GM12878 (cell line): ENCODE results near the gene C2orf92. TPM values are rescaled to one million over a fixed set of nuclear protein-coding genes. Genes with fewer than 3 reads are reported as not detected.

ENCODE experiments used
- ATAC-seq: fragments of 200-7000 bp; cut with Tn5 transposase; 3 replicates; pipeline ENCODE4 v1.9.1; 2020; ENCODE audit warnings: mild to moderate bottlenecking, moderate library complexity
- BruUV-seq: library from RNA; stranded (reverse); fragments of 400-500 nt; replicated peaks from 2 replicates; lab custom pipeline; 2021; lab: Mats Ljungman, UMichigan
- CTCF ChIA-PET: fragments of 300-600 bp; sonication (Branson Sonifier 250); formaldehyde crosslinking; extraction: SDS; loops from one replicate; lab custom pipeline; 2021; ENCODE audit warnings: inconsistent platforms; lab: Yijun Ruan, JAX
- POLR2A ChIA-PET: fragments of 350-600 bp; formaldehyde crosslinking; extraction: SDS; loops from one replicate; lab custom pipeline; 2021; ENCODE audit warnings: inconsistent platforms; lab: Charles Lee
- RAD21 ChIA-PET: fragments of 300-600 bp; sonication (Branson Sonifier 250); formaldehyde crosslinking; loops from one replicate; lab custom pipeline; 2023; ENCODE audit warnings: antibody characterized with exemption; ENCODE audit not compliant: unreplicated experiment; lab: Charles Lee
- SMC1A ChIA-PET: fragments of 300-600 bp; sonication (Branson Sonifier 250); formaldehyde crosslinking; loops from one replicate; lab custom pipeline; 2023; ENCODE audit not compliant: unreplicated experiment, uncharacterized antibody; lab: Charles Lee
- DNase-seq: peaks from one replicate; pipeline ENCODE4 v3.0.0-alpha.2; 2011; ENCODE audit warnings: low read depth, low spot score
- FAIRE-seq: peaks from 3 replicates; lab custom pipeline; 2011; peaks lifted over from hg19 to GRCh38; lab: Jason Lieb, UNC
- H2AFZ ChIP-seq: 2 replicates; pipeline ENCODE4 v1.6.0; 2011; ENCODE audit warnings: low read depth, low read length, control low read depth; ENCODE audit not compliant: control insufficient read depth
- H3K27ac ChIP-seq: 2 replicates; pipeline ENCODE4 v1.5.1; 2011; ENCODE audit warnings: control low read depth; ENCODE audit not compliant: control insufficient read depth, insufficient read depth
- H3K27me3 ChIP-seq, 2 experiments: replicated peaks in 1 of 2; 2 replicates each; pipeline versions ENCODE4 v1.6.0 to v1.6.1; 2011; ENCODE audit warnings: low read length in 1 of 2; ENCODE audit not compliant: control insufficient read depth in 2 of 2, insufficient read depth in 2 of 2
- H3K36me3 ChIP-seq, 2 experiments: 2 replicates each; pipeline ENCODE4 v1.5.1; 2011; ENCODE audit warnings: low read length in 1 of 2; ENCODE audit not compliant: control insufficient read depth in 2 of 2, insufficient read depth in 2 of 2
- H3K4me1 ChIP-seq: 2 replicates; pipeline ENCODE4 v1.6.1; 2011; ENCODE audit warnings: mild to moderate bottlenecking, low read length, moderate library complexity, mixed read lengths; ENCODE audit not compliant: control insufficient read depth, insufficient read depth
- H3K4me2 ChIP-seq: 2 replicates; pipeline ENCODE4 v1.6.0; 2011; ENCODE audit warnings: control low read depth; ENCODE audit not compliant: control insufficient read depth, insufficient read depth
- H3K4me3 ChIP-seq: fragments of 200-600 bp; sonication (generic); 2 replicates; pipeline ENCODE4 v1.5.1; 2016
- H3K79me2 ChIP-seq: 2 replicates; pipeline ENCODE4 v1.6.0; 2011; ENCODE audit warnings: low read length; ENCODE audit not compliant: control insufficient read depth, insufficient read depth
- H3K9ac ChIP-seq: 2 replicates; pipeline ENCODE4 v1.8.0; 2011; ENCODE audit warnings: low read length, control low read depth, mixed read lengths; ENCODE audit not compliant: control insufficient read depth, insufficient read depth
- H3K9me3 ChIP-seq: replicated peaks from 3 replicates; pipeline ENCODE4 v1.5.1; 2011; ENCODE audit warnings: mild to moderate bottlenecking, low read length; ENCODE audit not compliant: control insufficient read depth, insufficient read depth
- H4K20me1 ChIP-seq: 2 replicates; pipeline ENCODE4 v1.6.0; 2011; ENCODE audit not compliant: control insufficient read depth, insufficient read depth
- BHLHE40 ChIP-seq, 2 experiments: fragments of 450-650 bp in 1 of 2; IDR thresholded peaks; 2 replicates each; pipeline ENCODE4 v1.6.1; 2011 to 2017; ENCODE audit warnings: low read depth in 2 of 2, borderline replicate concordance in 1 of 2, improper control_type of control experiment in 1 of 2, low read length in 1 of 2, mild to moderate bottlenecking in 1 of 2
- BRCA1 ChIP-seq: IDR thresholded peaks from 2 replicates; pipeline ENCODE4 v1.6.1; 2011; ENCODE audit warnings: low read depth, low read length, improper control_type of control experiment
- CREB1 ChIP-seq: IDR thresholded peaks from 2 replicates; pipeline ENCODE4 v1.6.1; 2012; ENCODE audit warnings: low read depth, mild to moderate bottlenecking, inconsistent platforms
- E2F4 ChIP-seq: IDR thresholded peaks from 2 replicates; pipeline ENCODE4 v1.6.1; 2012; ENCODE audit warnings: low read depth, low read length, improper control_type of control experiment
- FOXM1 ChIP-seq: IDR thresholded peaks from 2 replicates; pipeline ENCODE4 v1.6.1; 2012; ENCODE audit warnings: low read depth, mild to moderate bottlenecking, inconsistent platforms, low read length, moderate library complexity
- KDM1A ChIP-seq: fragments of 200-600 bp; sonication (generic); IDR thresholded peaks from 2 replicates; pipeline ENCODE4 v1.6.1; 2016; ENCODE audit warnings: borderline replicate concordance
- MLLT1 ChIP-seq: fragments of 450-650 bp; IDR thresholded peaks from 2 replicates; pipeline ENCODE4 v1.6.1; 2016; ENCODE audit warnings: mild to moderate bottlenecking
- PAX5 ChIP-seq: IDR thresholded peaks from 2 replicates; pipeline ENCODE4 v1.6.1; 2011; ENCODE audit warnings: low read depth, low read length, borderline replicate concordance
- PAX8 ChIP-seq: fragments of 450-650 bp; IDR thresholded peaks from 2 replicates; pipeline ENCODE4 v1.6.1; 2017; ENCODE audit warnings: mild to moderate bottlenecking, moderate library complexity
- PRDM15 ChIP-seq: fragments of 450-650 bp; formaldehyde crosslinking; IDR thresholded peaks from 2 replicates; pipeline ENCODE4 v1.4.0; 2020; ENCODE audit warnings: mild to moderate bottlenecking, moderate library complexity
- RFX5 ChIP-seq: IDR thresholded peaks from 2 replicates; pipeline ENCODE4 v1.6.1; 2011; ENCODE audit warnings: low read depth, low read length, improper control_type of control experiment
- RUNX3 ChIP-seq: IDR thresholded peaks from 2 replicates; pipeline ENCODE4 v1.6.1; 2012; ENCODE audit warnings: low read length, inconsistent platforms
- SIN3A ChIP-seq: IDR thresholded peaks from 2 replicates; pipeline ENCODE4 v1.6.1; 2012; ENCODE audit warnings: low read depth, low read length, improper control_type of control experiment
- SMARCA5 ChIP-seq: fragments of 450-650 bp; IDR thresholded peaks from 2 replicates; pipeline ENCODE4 v1.6.1; 2017; ENCODE audit warnings: mild to moderate bottlenecking
- SREBF1 ChIP-seq: IDR thresholded peaks from 2 replicates; pipeline ENCODE4 v1.6.1; 2012; ENCODE audit warnings: mild to moderate bottlenecking, low read length
- TARDBP ChIP-seq: IDR thresholded peaks from 2 replicates; pipeline ENCODE4 v1.6.1; 2016; ENCODE audit warnings: borderline replicate concordance
- TBL1XR1 ChIP-seq: IDR thresholded peaks from 2 replicates; pipeline ENCODE4 v1.6.1; 2012; ENCODE audit warnings: low read depth, low read length, improper control_type of control experiment
- TCF12 ChIP-seq: IDR thresholded peaks from 2 replicates; pipeline ENCODE4 v1.6.1; 2011; ENCODE audit warnings: low read depth, mild to moderate bottlenecking, low read length
- USF1 ChIP-seq: IDR thresholded peaks from 2 replicates; pipeline ENCODE4 v1.6.1; 2011; ENCODE audit warnings: borderline replicate concordance, low read depth, mild to moderate bottlenecking, moderate library complexity, mixed read lengths, low read length; ENCODE audit not compliant: insufficient read depth; ENCODE audit errors: extremely low read length
- WGBS: methylation state at CpG from one replicate; pipeline ENCODE4 v1.1.6; 2016; ENCODE audit warnings: low lambda C conversion rate; ENCODE audit not compliant: insufficient replicate concordance, insufficient coverage; ENCODE audit errors: missing lambda C conversion rate; 5-methylcytosine and 5-hydroxymethylcytosine counted together
- in situ Hi-C: fragments of 300-500 bp; cut with MboI; formaldehyde crosslinking; loops from 9 replicates; pipeline ENCODE4 v1.14.3; 2018; ENCODE audit warnings: mixed read lengths
- intact Hi-C: fragments of 100-400 bp; cut with micrococcal nuclease; formaldehyde crosslinking; loops from one replicate; pipeline ENCODE4 v1.14.2; 2022; ENCODE audit not compliant: unreplicated experiment
- polyA plus RNA-seq, 11 experiments: library from polyadenylated mRNA; depleted of rRNA in 4 of 11; unstranded in 6 of 11; stranded (reverse) in 5 of 11; fragments of >200 nt; fragmentation: Nextera tagmentation in 4 of 11; fragmentation: Illumina TruSeq in 1 of 11; extraction: Ambion mirVana in 4 of 11; extraction: Trizol in 1 of 11; gene quantifications; 1 replicate in 1 of 11; 2 replicates in 10 of 11; pipeline versions ENCODE4 v1.2.1 to v1.2.3, GENCODE V29; 2011 to 2016; ENCODE audit warnings: inconsistent platforms in 2 of 11, missing spikeins in 2 of 11, low read depth in 1 of 11
- total RNA-seq, 4 experiments: library from RNA; depleted of rRNA in 3 of 4; stranded (reverse); fragments of >200 nt in 3 of 4; fragmentation: Illumina TruSeq in 1 of 4; extraction: Trizol in 1 of 4; gene quantifications; 2 replicates each; pipeline versions ENCODE4 v1.2.1 to v1.2.3, GENCODE V29; 2013 to 2021

The C2orf92 gene
- total and polyA plus RNA-seq, 10 of the 15 experiments (the other 5 are each of a cell fraction or from before 2014, with no cell fraction given), result 0.40 to 10.1 (median 3.7) TPM

GRCh38 chr2:97706708-97707345, 37.3 kb downstream of the C2orf92 start:
- no peak overlapping the region for H3K27ac ChIP-seq
- H3K4me3 ChIP-seq, result no peak overlapping the region
- BruUV-seq, result no TSS peak
- in situ Hi-C loops (no loop called here), intact Hi-C loops (loop anchor here (10.0 kb wide), 1 partner anchor 478 kb away; no protein-coding TSS in a partner anchor)
- TF ChIP-seq TARDBP (no peak), KDM1A (no peak), MLLT1 (no peak), SIN3A (no peak), PRDM15 (CRISPR knock-in tag) (no peak), PAX5 (no peak), TCF12 (no peak), CREB1 (no peak), BRCA1 (no peak), PAX8 (no peak), SMARCA5 (no peak), USF1 (no peak), RFX5 (no peak), RUNX3 (no peak), SREBF1 (no peak), TBL1XR1 (no peak), FOXM1 (no peak), BHLHE40 (IDR thresholded peaks at IDR 0.05; ENCODE audit: borderline replicate concordance in 1 of 2, low read depth in 2 of 2, low read length in 1 of 2) (no peak), E2F4 (no peak)
- ChIA-PET POLR2A (no interaction called here), RAD21 (no interaction called here), SMC1A (no interaction called here), CTCF (interaction anchor here (0.6 to 4.0 kb wide), 5 partner anchors 8 to 678 kb away, joined by 3 to 40 read pairs (median 5); no protein-coding TSS in a partner anchor)
- FAIRE-seq, result no peak
- no peaks in the 10 kb centered on the region for H3K4me1 ChIP-seq
- no peak for ATAC-seq
- no peaks in the 10 kb centered on the region for H3K27me3 ChIP-seq
- DNase-seq, result no peak
- no peak overlapping the region for H3K9ac ChIP-seq
- H3K36me3 ChIP-seq, result no peaks in the 10 kb centered on the region
- no peak overlapping the region for H3K4me2 ChIP-seq
- H3K79me2 ChIP-seq, result no peaks in the 10 kb centered on the region
- no peak overlapping the region for H2AFZ ChIP-seq
- H3K9me3 ChIP-seq, result no peaks in the 10 kb centered on the region
- WGBS, result 56% methylated on average over 9 of the region's 11 CpGs
- H4K20me1 ChIP-seq, result no peaks in the 10 kb centered on the region
